PFSK-1 (cell line): ENCODE data around the gene LIMK1.

Experiments used
- FOXP2 ChIP-seq: optimal IDR thresholded peaks from 2 replicates; pipeline ENCODE3; 2011; ENCODE audit warnings: borderline replicate concordance, control low read depth, inconsistent platforms; ENCODE audit not compliant: insufficient read depth; ENCODE audit errors: extremely low read length, extremely low read depth
- POLR2AphosphoS5 ChIP-seq: IDR thresholded peaks from 2 replicates; pipeline ENCODE4 v1.6.1; 2012; ENCODE audit warnings: low read depth, mild to moderate bottlenecking, control low read depth, low read length, moderate library complexity
- SIN3A ChIP-seq: IDR thresholded peaks from 2 replicates; pipeline ENCODE4 v1.6.1; 2012; ENCODE audit warnings: mild to moderate bottlenecking, low read length, moderate library complexity, borderline replicate concordance; ENCODE audit not compliant: insufficient read depth
- TAF1 ChIP-seq: IDR thresholded peaks from 2 replicates; pipeline ENCODE4 v1.6.1; 2012; ENCODE audit warnings: low read length, control low read depth, borderline replicate concordance; ENCODE audit not compliant: insufficient read depth
- TF ChIP-seq, protein P1 (sequence below), 2 experiments: IDR thresholded peaks; 2 replicates each; pipeline versions ENCODE4 v1.6.1 to v1.8.0; 2011 to 2012; ENCODE audit warnings: low read depth in 2 of 2, low read length in 2 of 2, control low read depth in 1 of 2, inconsistent platforms in 1 of 2, mild to moderate bottlenecking in 1 of 2, moderate library complexity in 1 of 2; ENCODE audit not compliant: insufficient read depth in 1 of 2

The LIMK1 gene

DNA sequence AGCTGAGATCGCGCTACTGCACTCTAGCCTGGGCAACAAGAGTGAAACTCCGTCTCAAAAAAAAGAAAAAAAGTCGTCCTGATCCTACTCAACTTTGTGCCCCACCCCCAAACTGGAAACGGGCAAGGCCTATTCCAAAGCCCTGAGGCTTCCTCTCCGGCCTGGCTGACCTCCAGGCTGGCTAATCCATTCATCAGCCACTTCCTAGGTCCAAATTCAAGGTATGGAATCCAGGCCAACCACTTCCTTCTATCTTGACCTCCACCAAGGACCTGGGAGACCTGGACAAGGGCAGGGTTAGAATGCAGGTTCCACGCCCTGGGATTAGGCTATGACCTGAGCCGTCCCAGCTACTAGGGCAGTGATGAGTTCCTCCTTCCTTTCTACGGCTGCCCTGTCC, 70.1 kb downstream of the LIMK1 start:
- TF ChIP-seq TAF1: no peak
- no peak for TF ChIP-seq POLR2AphosphoS5
- TF ChIP-seq SIN3A: no peak
- TF ChIP-seq, protein P1, sequence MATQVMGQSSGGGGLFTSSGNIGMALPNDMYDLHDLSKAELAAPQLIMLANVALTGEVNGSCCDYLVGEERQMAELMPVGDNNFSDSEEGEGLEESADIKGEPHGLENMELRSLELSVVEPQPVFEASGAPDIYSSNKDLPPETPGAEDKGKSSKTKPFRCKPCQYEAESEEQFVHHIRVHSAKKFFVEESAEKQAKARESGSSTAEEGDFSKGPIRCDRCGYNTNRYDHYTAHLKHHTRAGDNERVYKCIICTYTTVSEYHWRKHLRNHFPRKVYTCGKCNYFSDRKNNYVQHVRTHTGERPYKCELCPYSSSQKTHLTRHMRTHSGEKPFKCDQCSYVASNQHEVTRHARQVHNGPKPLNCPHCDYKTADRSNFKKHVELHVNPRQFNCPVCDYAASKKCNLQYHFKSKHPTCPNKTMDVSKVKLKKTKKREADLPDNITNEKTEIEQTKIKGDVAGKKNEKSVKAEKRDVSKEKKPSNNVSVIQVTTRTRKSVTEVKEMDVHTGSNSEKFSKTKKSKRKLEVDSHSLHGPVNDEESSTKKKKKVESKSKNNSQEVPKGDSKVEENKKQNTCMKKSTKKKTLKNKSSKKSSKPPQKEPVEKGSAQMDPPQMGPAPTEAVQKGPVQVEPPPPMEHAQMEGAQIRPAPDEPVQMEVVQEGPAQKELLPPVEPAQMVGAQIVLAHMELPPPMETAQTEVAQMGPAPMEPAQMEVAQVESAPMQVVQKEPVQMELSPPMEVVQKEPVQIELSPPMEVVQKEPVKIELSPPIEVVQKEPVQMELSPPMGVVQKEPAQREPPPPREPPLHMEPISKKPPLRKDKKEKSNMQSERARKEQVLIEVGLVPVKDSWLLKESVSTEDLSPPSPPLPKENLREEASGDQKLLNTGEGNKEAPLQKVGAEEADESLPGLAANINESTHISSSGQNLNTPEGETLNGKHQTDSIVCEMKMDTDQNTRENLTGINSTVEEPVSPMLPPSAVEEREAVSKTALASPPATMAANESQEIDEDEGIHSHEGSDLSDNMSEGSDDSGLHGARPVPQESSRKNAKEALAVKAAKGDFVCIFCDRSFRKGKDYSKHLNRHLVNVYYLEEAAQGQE (IDR thresholded peaks at IDR 0.05; ENCODE audit: insufficient read depth in 1 of 2, low read depth in 2 of 2, low read length in 2 of 2): no peak
- TF ChIP-seq FOXP2: no peak

- TF ChIP-seq POLR2AphosphoS5: no peak
- TF ChIP-seq TAF1: no peak
- no peak for TF ChIP-seq FOXP2
- TF ChIP-seq, protein P1 (IDR thresholded peaks at IDR 0.05; ENCODE audit: insufficient read depth in 1 of 2, low read depth in 2 of 2, low read length in 2 of 2): no peak
- no peak for TF ChIP-seq SIN3A
Measured at GRCh38 chr7:74155810-74156395, 72.3 kb downstream of the LIMK1 start.

DNA sequence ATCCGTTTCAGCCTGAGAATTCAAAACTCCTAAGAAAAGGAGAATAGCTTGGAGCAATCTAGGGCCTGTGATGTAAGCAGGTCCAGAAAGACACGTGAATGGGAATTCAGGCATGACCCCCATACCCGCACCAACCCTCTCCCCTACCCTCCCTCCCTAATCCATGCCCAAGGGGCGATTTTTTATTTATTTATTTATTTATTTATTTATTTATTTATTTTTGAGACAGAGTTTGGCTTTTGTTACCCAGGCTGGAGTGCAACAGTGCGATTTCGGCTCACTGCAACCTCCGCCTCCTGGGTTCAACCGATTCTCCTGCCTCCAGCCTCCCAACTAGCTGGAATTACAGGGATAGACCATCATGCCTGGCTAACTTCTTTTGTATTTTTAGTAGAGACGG, 74.0 kb downstream of the LIMK1 start:
- TF ChIP-seq TAF1 (no peak), POLR2AphosphoS5 (no peak), FOXP2 (no peak), SIN3A (no peak)
- TF ChIP-seq, protein P1 (IDR thresholded peaks at IDR 0.05; ENCODE audit: insufficient read depth in 1 of 2, low read depth in 2 of 2, low read length in 2 of 2): no peak

GRCh38 chr7:74164985-74165456, 81.4 kb downstream of the LIMK1 start:
- TF ChIP-seq, protein P1 (IDR thresholded peaks at IDR 0.05; ENCODE audit: insufficient read depth in 1 of 2, low read depth in 2 of 2, low read length in 2 of 2): no peak
- TF ChIP-seq POLR2AphosphoS5 (no peak), TAF1 (no peak), FOXP2 (no peak), SIN3A (no peak)
